PFSK-1 (cell line): ENCODE data around the gene CBR3.

Source experiments
- FOXP2 ChIP-seq: optimal IDR thresholded peaks from 2 replicates; pipeline ENCODE3; 2011; ENCODE audit warnings: borderline replicate concordance, control low read depth, inconsistent platforms; ENCODE audit not compliant: insufficient read depth; ENCODE audit errors: extremely low read length, extremely low read depth
- POLR2AphosphoS5 ChIP-seq: IDR thresholded peaks from 2 replicates; pipeline ENCODE4 v1.6.1; 2012; ENCODE audit warnings: low read depth, mild to moderate bottlenecking, control low read depth, low read length, moderate library complexity
- REST ChIP-seq, 2 experiments: IDR thresholded peaks; 2 replicates each; pipeline versions ENCODE4 v1.6.1 to v1.8.0; 2011 to 2012; ENCODE audit warnings: low read depth in 2 of 2, low read length in 2 of 2, control low read depth in 1 of 2, inconsistent platforms in 1 of 2, mild to moderate bottlenecking in 1 of 2, moderate library complexity in 1 of 2; ENCODE audit not compliant: insufficient read depth in 1 of 2
- SIN3A ChIP-seq: IDR thresholded peaks from 2 replicates; pipeline ENCODE4 v1.6.1; 2012; ENCODE audit warnings: mild to moderate bottlenecking, low read length, moderate library complexity, borderline replicate concordance; ENCODE audit not compliant: insufficient read depth
- TAF1 ChIP-seq: IDR thresholded peaks from 2 replicates; pipeline ENCODE4 v1.6.1; 2012; ENCODE audit warnings: low read length, control low read depth, borderline replicate concordance; ENCODE audit not compliant: insufficient read depth

The CBR3 gene

GRCh38 chr21:36162631-36163030, 27.8 kb downstream of the CBR3 start:
- TF ChIP-seq FOXP2, result no peak

GRCh38 chr21:36163750-36164741, 29.2 kb downstream of the CBR3 start:
- TF ChIP-seq REST (IDR thresholded peaks at IDR 0.05; ENCODE audit: insufficient read depth in 1 of 2, low read depth in 2 of 2, low read length in 2 of 2) (no peak), POLR2AphosphoS5 (no peak), TAF1 (no peak), FOXP2 (no peak), SIN3A (no peak)

- TF ChIP-seq SIN3A (no peak), POLR2AphosphoS5 (no peak), FOXP2 (no peak), TAF1 (no peak), REST (IDR thresholded peaks at IDR 0.05; ENCODE audit: insufficient read depth in 1 of 2, low read depth in 2 of 2, low read length in 2 of 2) (no peak)
Measured at GRCh38 chr21:36165356-36165755, 30.5 kb downstream of the CBR3 start.

- no peak for TF ChIP-seq TAF1
- TF ChIP-seq POLR2AphosphoS5, result no peak
- TF ChIP-seq FOXP2, result no peak
- TF ChIP-seq SIN3A, result no peak
- no peak for TF ChIP-seq REST (IDR thresholded peaks at IDR 0.05; ENCODE audit: insufficient read depth in 1 of 2, low read depth in 2 of 2, low read length in 2 of 2)
Measured at GRCh38 chr21:36166705-36167104, 31.8 kb downstream of the CBR3 start.

GRCh38 chr21:36167541-36167940, 32.7 kb downstream of the CBR3 start:
- TF ChIP-seq FOXP2, result no peak
- no peak for TF ChIP-seq REST (IDR thresholded peaks at IDR 0.05; ENCODE audit: insufficient read depth in 1 of 2, low read depth in 2 of 2, low read length in 2 of 2)
- no peak for TF ChIP-seq SIN3A
- no peak for TF ChIP-seq TAF1
